HEK293 (cell line): ENCODE data around the gene MOB1B.

Experiments
- CTCF ChIA-PET: fragments of 350-600 bp; formaldehyde crosslinking; extraction: SDS; loops from one replicate; lab custom pipeline; 2021; ENCODE audit warnings: antibody characterized with exemption; lab: Yijun Ruan, JAX
- POLR2A ChIA-PET: fragments of 300-600 bp; formaldehyde crosslinking; extraction: SDS; loops from one replicate; lab custom pipeline; 2020; ENCODE audit warnings: antibody characterized with exemption, inconsistent platforms; lab: Yijun Ruan, JAX
- H3K27ac ChIP-seq: fragments of 200-500 bp; sonication (Bioruptor generic); 2 replicates; pipeline ENCODE4 v1.5.1; 2014; ENCODE audit warnings: low read depth, low read length, control low read depth, inconsistent platforms; ENCODE audit errors: extremely low read depth
- H3K36me3 ChIP-seq, 2 experiments: fragments of 200-500 bp in 1 of 2; sonication (Bioruptor generic) in 1 of 2; 1 replicate in 1 of 2; 2 replicates in 1 of 2; pipeline ENCODE4 v1.5.1; 2014 to 2017; ENCODE audit warnings: inconsistent platforms in 2 of 2, low read length in 2 of 2; ENCODE audit not compliant: control insufficient read depth in 2 of 2, insufficient read depth in 1 of 2
- H3K4me1 ChIP-seq: fragments of 200-500 bp; sonication (Bioruptor generic); 2 replicates; pipeline ENCODE4 v1.5.1; 2014; ENCODE audit warnings: mild to moderate bottlenecking, low read length, inconsistent platforms; ENCODE audit not compliant: control insufficient read depth, insufficient read depth
- H3K4me3 ChIP-seq: 2 replicates; pipeline ENCODE4 v1.5.1; 2011; ENCODE audit warnings: low read depth, mild to moderate bottlenecking, control low read depth, low read length, moderate library complexity
- H3K9me3 ChIP-seq: fragments of 200-500 bp; sonication (Bioruptor generic); 2 replicates; pipeline ENCODE4 v1.5.1; 2014; ENCODE audit warnings: low read depth, low read length, inconsistent platforms; ENCODE audit not compliant: control insufficient read depth, insufficient read depth
- REPIN1 ChIP-seq: fragments of 450-650 bp; formaldehyde crosslinking; IDR thresholded peaks from 2 replicates; pipeline ENCODE4 v1.5.1; 2017; ENCODE audit warnings: missing biosample characterization, missing genetic modification characterization, low read depth
- ZNF18 ChIP-seq: fragments of 450-650 bp; formaldehyde crosslinking; IDR thresholded peaks from 2 replicates; pipeline ENCODE4 v1.5.1; 2016; ENCODE audit warnings: missing biosample characterization, missing genetic modification characterization
- ZNF23 ChIP-seq: fragments of 450-650 bp; formaldehyde crosslinking; IDR thresholded peaks from 2 replicates; pipeline ENCODE4 v1.5.1; 2016; ENCODE audit warnings: missing biosample characterization, missing genetic modification characterization, borderline replicate concordance
- ZNF341 ChIP-seq: fragments of 450-650 bp; formaldehyde crosslinking; IDR thresholded peaks from 2 replicates; pipeline ENCODE4; 2016; ENCODE audit warnings: low read depth, missing biosample characterization, missing genetic modification characterization
- ZNF362 ChIP-seq: fragments of 450-650 bp; formaldehyde crosslinking; IDR thresholded peaks from 2 replicates; pipeline ENCODE4 v1.5.1; 2016; ENCODE audit warnings: missing biosample characterization, missing genetic modification characterization
- ZNF426 ChIP-seq: fragments of 450-650 bp; formaldehyde crosslinking; IDR thresholded peaks from 2 replicates; pipeline ENCODE4 v1.5.1; 2017; ENCODE audit warnings: missing biosample characterization, missing genetic modification characterization, mild to moderate bottlenecking, inconsistent platforms, moderate library complexity
- ZNF518A ChIP-seq: fragments of 450-650 bp; formaldehyde crosslinking; conservative IDR thresholded peaks from 2 replicates; pipeline ENCODE4 v1.5.1; 2016; ENCODE audit warnings: low read depth, missing biosample characterization, missing genetic modification characterization
- ZNF561 ChIP-seq: fragments of 450-650 bp; IDR thresholded peaks from 2 replicates; pipeline ENCODE4 v1.5.1; 2018; ENCODE audit warnings: missing biosample characterization, missing genetic modification characterization, borderline replicate concordance
- ZNF645 ChIP-seq: fragments of 450-650 bp; formaldehyde crosslinking; IDR thresholded peaks from 2 replicates; pipeline ENCODE4; 2016; ENCODE audit warnings: missing biosample characterization, missing genetic modification characterization
- ZNF654 ChIP-seq: fragments of 450-650 bp; formaldehyde crosslinking; IDR thresholded peaks from 2 replicates; pipeline ENCODE4 v1.5.1; 2016; ENCODE audit warnings: low read depth, missing biosample characterization, missing genetic modification characterization
- ZNF701 ChIP-seq: fragments of 450-650 bp; formaldehyde crosslinking; IDR thresholded peaks from 2 replicates; pipeline ENCODE4 v1.5.1; 2016; ENCODE audit warnings: missing biosample characterization, missing genetic modification characterization
- ZSCAN5A ChIP-seq: fragments of 450-650 bp; formaldehyde crosslinking; IDR thresholded peaks from 2 replicates; pipeline ENCODE4 v1.5.1; 2016; ENCODE audit warnings: missing biosample characterization, missing genetic modification characterization

Gene MOB1B

GRCh38 chr4:71009086-71009485 lies 106.9 kb downstream of the MOB1B start (continued):
- TF ChIP-seq ZNF518A (no peak), ZNF23 (tag by site-specific recombination) (no peak), ZNF341 (tag by site-specific recombination) (no peak), ZNF426 (tag by site-specific recombination) (no peak), ZNF645 (tag by site-specific recombination) (no peak), REPIN1 (no peak), ZSCAN5A (tag by site-specific recombination) (no peak), ZNF701 (tag by site-specific recombination) (no peak), ZNF18 (tag by site-specific recombination) (no peak)

- Histone ChIP-seq H3K4me3 (no peak overlapping the region), H3K9me3 (no peaks in the 10 kb centered on the region)
- TF ChIP-seq ZNF701 (tag by site-specific recombination) (no peak), ZNF654 (tag by site-specific recombination) (peak; percentile 43), ZNF561 (tag by site-specific recombination) (no peak), ZNF362 (tag by site-specific recombination) (peak; percentile 22; the same call in 1 of the 2 replicates)
- TF ChIP-seq, all 188 proteins: peak for 2
- Histone ChIP-seq H3K27ac (no peak overlapping the region), H3K4me1 (no peaks in the 10 kb centered on the region), H3K36me3 (no peaks in the 10 kb centered on the region; a peak in 1 of 3 replicates)
- ChIA-PET POLR2A (interaction anchor here (0.9 kb wide), 1 partner anchor 17 kb away, joined by 6 read pairs; the partner anchor contains the start of gene DCK), CTCF (interaction anchor here (0.5 to 2.6 kb wide), 8 partner anchors 14 to 1422 kb away, joined by 3 to 20 read pairs (median 4); no protein-coding TSS in a partner anchor)
Observed at GRCh38 chr4:71009890-71010588, 107.9 kb downstream of the MOB1B start.
